ENCODE data around the gene KCNQ2.
"Not testable (repeated sequence)": the region's sequence is repeated elsewhere in the genome, so short reads cannot be mapped to it uniquely, and the experiment has no call there.

Gene KCNQ2

GRCh38 chr20:63383556-63383955 is 88.9 kb downstream of the KCNQ2 start:
- WGBS (ENCODE audit: insufficient coverage, insufficient read length), result no CpG with 5 or more reads among the region's 11 CpGs
- no peak overlapping the region for H3K4me3 ChIP-seq (ENCODE audit: low read length)
- no peaks in the 10 kb centered on the region for H3K27me3 ChIP-seq (ENCODE audit: control insufficient read depth, insufficient read depth, low read length)
- no peaks in the 10 kb centered on the region for H3K9me3 ChIP-seq (ENCODE audit: control insufficient read depth, insufficient read depth, low read length)
- H3K27ac ChIP-seq (ENCODE audit: low read length), result no peak overlapping the region
- DNase-seq (ENCODE audit: low read depth, low spot score), result no peak
- H3K36me3 ChIP-seq (ENCODE audit: control insufficient read depth, insufficient read depth, low read length), result no peaks in the 10 kb centered on the region
- peaks cover 3% of the 10 kb centered on the region; the same call in 1 of the 2 replicates for H3K4me1 ChIP-seq (ENCODE audit: control insufficient read depth, insufficient read depth, low read length)

DNA sequence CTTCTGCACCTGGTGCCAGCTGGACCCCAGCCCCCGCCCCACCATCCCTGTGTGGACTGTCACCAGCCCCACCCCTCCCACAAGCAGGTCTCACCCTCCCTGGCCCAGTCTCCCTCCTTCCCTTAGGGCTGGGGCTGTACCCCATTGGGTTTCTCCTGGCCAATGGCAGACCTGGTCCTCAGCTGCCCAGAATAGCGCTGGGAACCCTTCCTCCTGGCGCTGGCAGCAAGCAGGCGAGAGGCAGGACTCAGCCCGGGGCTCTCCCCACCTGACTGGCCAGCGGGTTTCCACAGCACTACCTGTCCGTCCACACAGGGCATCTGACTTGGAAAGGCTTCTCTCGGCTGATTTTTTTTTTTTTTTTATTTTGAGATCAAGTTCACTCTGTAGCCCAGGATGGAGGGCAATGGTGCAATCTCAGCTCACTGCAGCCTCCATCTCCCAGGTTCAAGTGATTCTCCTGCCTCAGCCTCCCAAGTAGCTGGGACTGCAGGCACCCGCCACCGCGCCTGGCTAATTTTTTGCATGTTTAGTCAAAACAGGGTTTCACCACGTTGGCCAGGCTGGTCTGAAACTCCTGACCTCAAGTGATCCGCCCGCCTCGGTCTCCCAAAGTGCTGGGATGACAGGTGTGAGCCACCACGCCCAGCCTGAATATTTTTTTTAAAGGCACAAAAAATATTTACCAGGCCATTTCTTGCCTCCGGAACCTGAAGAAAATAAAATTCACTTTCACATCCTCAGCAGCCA is 89.7 kb downstream of the KCNQ2 start:
- Histone ChIP-seq H3K27me3 (ENCODE audit: control insufficient read depth, insufficient read depth, low read length) (no peaks in the 10 kb centered on the region), H3K36me3 (ENCODE audit: control insufficient read depth, insufficient read depth, low read length) (no peaks in the 10 kb centered on the region), H3K27ac (ENCODE audit: low read length) (no peak overlapping the region), H3K4me3 (ENCODE audit: low read length) (no peak overlapping the region), H3K9me3 (ENCODE audit: control insufficient read depth, insufficient read depth, low read length) (no peaks in the 10 kb centered on the region), H3K4me1 (ENCODE audit: control insufficient read depth, insufficient read depth, low read length) (peaks cover 3% of the 10 kb centered on the region; the same call in 1 of the 2 replicates)
- no peak for DNase-seq (ENCODE audit: low read depth, low spot score)
- no CpG with 5 or more reads among the region's 17 CpGs for WGBS (ENCODE audit: insufficient coverage, insufficient read length)

GRCh38 chr20:63381781-63382431 is 90.5 kb downstream of the KCNQ2 start:
- Histone ChIP-seq H3K36me3 (ENCODE audit: control insufficient read depth, insufficient read depth, low read length) (no peaks in the 10 kb centered on the region), H3K27ac (ENCODE audit: low read length) (no peak overlapping the region), H3K4me3 (ENCODE audit: low read length) (no peak overlapping the region), H3K9me3 (ENCODE audit: control insufficient read depth, insufficient read depth, low read length) (no peaks in the 10 kb centered on the region), H3K27me3 (ENCODE audit: control insufficient read depth, insufficient read depth, low read length) (no peaks in the 10 kb centered on the region), H3K4me1 (ENCODE audit: control insufficient read depth, insufficient read depth, low read length) (peaks cover 7% of the 10 kb centered on the region; the same call in 1 of the 2 replicates)
- WGBS (ENCODE audit: insufficient coverage, insufficient read length), result no CpG with 5 or more reads among the region's 22 CpGs
- no peak for DNase-seq (ENCODE audit: low read depth, low spot score)

DNA sequence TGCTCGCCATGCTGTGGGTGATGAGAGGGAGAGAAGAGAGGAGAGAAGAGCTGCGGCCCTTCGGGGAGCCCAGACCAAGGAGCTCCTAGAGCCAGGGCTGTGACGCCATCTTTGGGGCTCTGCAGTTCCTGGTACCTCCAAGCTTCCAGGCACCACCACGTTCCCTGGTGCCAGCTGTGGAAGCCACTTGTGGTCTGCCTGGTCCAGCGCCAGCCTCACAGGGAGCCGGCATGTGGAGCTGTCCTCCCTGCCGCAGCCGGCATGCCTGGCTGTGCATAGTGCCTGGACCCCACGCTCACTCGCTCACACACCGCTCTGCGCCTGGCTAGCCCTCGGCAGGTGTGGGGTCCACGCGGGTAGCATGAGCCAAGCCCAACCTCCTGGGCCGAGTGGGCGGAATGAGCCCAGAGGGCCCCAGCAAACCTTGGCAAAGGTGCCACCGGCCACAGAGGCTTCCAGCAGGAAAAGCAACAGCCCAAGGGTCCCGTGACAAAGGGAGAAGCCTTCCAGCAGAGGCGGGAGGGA is 92.0 kb downstream of the KCNQ2 start:
- H3K4me1 ChIP-seq (ENCODE audit: control insufficient read depth, insufficient read depth, low read length), result peaks cover 7% of the 10 kb centered on the region; the same call in 1 of the 2 replicates
- no peaks in the 10 kb centered on the region for H3K36me3 ChIP-seq (ENCODE audit: control insufficient read depth, insufficient read depth, low read length)
- H3K4me3 ChIP-seq (ENCODE audit: low read length), result no peak overlapping the region
- no peaks in the 10 kb centered on the region for H3K27me3 ChIP-seq (ENCODE audit: control insufficient read depth, insufficient read depth, low read length)
- DNase-seq (ENCODE audit: low read depth, low spot score), result no peak
- no peaks in the 10 kb centered on the region for H3K9me3 ChIP-seq (ENCODE audit: control insufficient read depth, insufficient read depth, low read length)
- no CpG with 5 or more reads among the region's 21 CpGs for WGBS (ENCODE audit: insufficient coverage, insufficient read length)
- H3K27ac ChIP-seq (ENCODE audit: low read length), result no peak overlapping the region

DNA sequence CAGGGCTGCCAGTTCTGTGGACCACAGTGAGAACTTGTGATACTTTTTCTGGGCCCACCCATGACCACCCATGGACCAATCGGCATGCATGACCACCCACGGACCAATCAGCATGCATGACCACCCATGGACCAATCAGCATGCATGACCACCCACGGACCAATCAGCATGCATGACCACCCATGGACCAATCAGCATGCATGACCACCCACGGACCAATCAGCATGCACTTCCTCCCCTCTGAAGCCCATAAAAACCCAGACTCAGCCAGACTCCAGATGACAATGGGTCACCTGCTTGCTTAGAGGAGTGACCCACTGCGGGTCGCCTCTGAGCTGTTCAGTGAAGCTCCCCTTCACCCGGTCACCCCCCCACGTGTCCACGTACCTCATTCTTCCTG is 92.6 kb downstream of the KCNQ2 start:
- not testable (repeated sequence) for H3K27me3 ChIP-seq (ENCODE audit: control insufficient read depth, insufficient read depth, low read length); H3K9me3 ChIP-seq (ENCODE audit: control insufficient read depth, insufficient read depth, low read length); H3K36me3 ChIP-seq (ENCODE audit: control insufficient read depth, insufficient read depth, low read length); DNase-seq (ENCODE audit: low read depth, low spot score); H3K4me3 ChIP-seq (ENCODE audit: low read length); H3K4me1 ChIP-seq (ENCODE audit: control insufficient read depth, insufficient read depth, low read length); H3K27ac ChIP-seq (ENCODE audit: low read length)
- no CpG with 5 or more reads among the region's 9 CpGs for WGBS (ENCODE audit: insufficient coverage, insufficient read length)

DNA sequence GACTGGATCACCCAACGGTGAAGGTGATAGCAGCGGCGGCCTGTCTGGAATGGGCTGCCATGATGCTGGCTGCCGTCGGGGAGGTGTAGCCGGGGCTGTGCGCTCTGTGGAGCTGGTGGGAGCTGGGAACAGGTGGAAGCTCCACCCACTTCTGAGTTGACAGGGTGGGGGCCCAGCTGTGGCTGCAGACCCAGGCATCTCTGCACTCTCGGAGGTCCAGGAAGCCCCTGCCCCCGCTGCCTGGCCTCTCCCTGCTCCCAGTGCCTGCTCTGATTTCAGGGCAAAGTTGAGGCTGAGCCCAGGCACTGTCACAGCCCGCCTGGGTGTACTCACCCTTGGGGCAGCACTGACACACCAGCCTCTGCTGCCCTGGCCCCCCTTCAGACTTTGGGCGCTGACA is 93.2 kb downstream of the KCNQ2 start:
- DNase-seq (ENCODE audit: low read depth, low spot score), result no peak
- no peaks in the 10 kb centered on the region for H3K9me3 ChIP-seq (ENCODE audit: control insufficient read depth, insufficient read depth, low read length)
- H3K4me1 ChIP-seq (ENCODE audit: control insufficient read depth, insufficient read depth, low read length), result peaks cover 7% of the 10 kb centered on the region; the same call in 1 of the 2 replicates
- H3K36me3 ChIP-seq (ENCODE audit: control insufficient read depth, insufficient read depth, low read length), result no peaks in the 10 kb centered on the region
- H3K4me3 ChIP-seq (ENCODE audit: low read length), result no peak overlapping the region
- no peak overlapping the region for H3K27ac ChIP-seq (ENCODE audit: low read length)
- WGBS (ENCODE audit: insufficient coverage, insufficient read length), result no CpG with 5 or more reads among the region's 11 CpGs
- H3K27me3 ChIP-seq (ENCODE audit: control insufficient read depth, insufficient read depth, low read length), result no peaks in the 10 kb centered on the region

- no peak for DNase-seq (ENCODE audit: low read depth, low spot score)
- no CpG with 5 or more reads among the region's 12 CpGs for WGBS (ENCODE audit: insufficient coverage, insufficient read length)
- Histone ChIP-seq H3K4me1 (ENCODE audit: control insufficient read depth, insufficient read depth, low read length) (peaks cover 7% of the 10 kb centered on the region; the same call in 1 of the 2 replicates), H3K4me3 (ENCODE audit: low read length) (no peak overlapping the region), H3K9me3 (ENCODE audit: control insufficient read depth, insufficient read depth, low read length) (no peaks in the 10 kb centered on the region), H3K36me3 (ENCODE audit: control insufficient read depth, insufficient read depth, low read length) (no peaks in the 10 kb centered on the region), H3K27me3 (ENCODE audit: control insufficient read depth, insufficient read depth, low read length) (no peaks in the 10 kb centered on the region), H3K27ac (ENCODE audit: low read length) (no peak overlapping the region)
Observed at GRCh38 chr20:63378626-63379025, 93.8 kb downstream of the KCNQ2 start.

- H3K9me3 ChIP-seq (ENCODE audit: control insufficient read depth, insufficient read depth, low read length), result no peaks in the 10 kb centered on the region
- H3K27ac ChIP-seq (ENCODE audit: low read length), result no peak overlapping the region
- no peaks in the 10 kb centered on the region for H3K27me3 ChIP-seq (ENCODE audit: control insufficient read depth, insufficient read depth, low read length)
- no peak for DNase-seq (ENCODE audit: low read depth, low spot score)
- no peak overlapping the region for H3K4me3 ChIP-seq (ENCODE audit: low read length)
- no CpG with 5 or more reads among the region's 15 CpGs for WGBS (ENCODE audit: insufficient coverage, insufficient read length)
- H3K4me1 ChIP-seq (ENCODE audit: control insufficient read depth, insufficient read depth, low read length), result peaks cover 5% of the 10 kb centered on the region; the same call in 1 of the 2 replicates
- H3K36me3 ChIP-seq (ENCODE audit: control insufficient read depth, insufficient read depth, low read length), result no peaks in the 10 kb centered on the region
Observed at GRCh38 chr20:63377951-63378381, 94.5 kb downstream of the KCNQ2 start.

- H3K9me3 ChIP-seq (ENCODE audit: control insufficient read depth, insufficient read depth, low read length), result no peaks in the 10 kb centered on the region
- H3K36me3 ChIP-seq (ENCODE audit: control insufficient read depth, insufficient read depth, low read length), result no peaks in the 10 kb centered on the region
- no peak for DNase-seq (ENCODE audit: low read depth, low spot score)
- no peaks in the 10 kb centered on the region for H3K27me3 ChIP-seq (ENCODE audit: control insufficient read depth, insufficient read depth, low read length)
- peaks cover 5% of the 10 kb centered on the region; the same call in 1 of the 2 replicates for H3K4me1 ChIP-seq (ENCODE audit: control insufficient read depth, insufficient read depth, low read length)
- WGBS (ENCODE audit: insufficient coverage, insufficient read length), result no CpG with 5 or more reads among the region's 32 CpGs
- no peak overlapping the region for H3K27ac ChIP-seq (ENCODE audit: low read length)
- H3K4me3 ChIP-seq (ENCODE audit: low read length), result no peak overlapping the region
Observed at GRCh38 chr20:63377256-63377941, 95.1 kb downstream of the KCNQ2 start.
